ENCODE results near the gene MRPL23. TPM values are rescaled to one million over a fixed set of nuclear protein-coding genes. Genes with fewer than 3 reads are reported as not detected.

Gene MRPL23
- total and polyA plus RNA-seq, 2 of the 8 experiments (the other 6 are each of a cell fraction or from before 2014, with no cell fraction given): 86.4 to 244 TPM

DNA sequence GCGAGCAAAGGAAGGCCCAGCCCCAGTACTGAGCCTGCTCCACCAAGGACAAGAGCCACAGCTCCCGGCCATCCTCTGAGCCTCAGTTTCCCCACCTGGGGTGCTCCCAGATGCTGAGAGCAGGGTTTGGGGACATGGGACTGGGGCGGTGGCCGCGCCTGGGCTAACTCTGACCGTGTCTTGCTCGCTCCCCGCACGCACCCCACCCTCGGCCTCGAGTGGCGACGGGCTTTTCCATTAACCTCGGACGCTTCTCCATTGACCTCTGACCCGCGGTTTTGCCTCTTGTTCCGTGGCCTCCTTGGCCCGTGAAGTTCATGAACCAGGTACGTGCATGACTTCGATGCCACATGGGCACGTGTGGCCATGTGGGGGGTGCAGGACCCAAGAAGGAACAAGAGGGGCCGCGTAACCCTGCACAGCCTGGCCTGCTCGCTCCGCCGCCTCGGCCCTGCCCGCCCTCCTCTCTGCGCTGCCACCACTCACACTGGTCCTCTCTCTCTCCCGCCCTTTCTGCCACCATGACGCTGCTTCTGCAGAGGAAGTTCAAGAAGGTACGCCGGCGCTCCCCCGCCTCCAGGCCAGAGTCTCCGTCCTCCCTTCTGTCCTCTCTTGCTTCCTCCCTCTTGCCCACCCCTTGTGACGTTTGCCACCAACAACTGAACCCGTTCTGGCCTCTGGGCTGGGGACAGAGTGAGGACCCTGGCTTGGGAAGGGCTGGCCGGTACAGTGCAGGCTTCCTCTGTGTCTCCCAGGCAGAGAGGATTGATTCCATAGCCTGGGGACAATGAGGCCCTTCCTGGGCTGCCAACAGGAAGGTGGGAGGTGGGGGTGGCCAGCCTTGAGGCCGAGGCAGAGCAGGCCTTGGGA lies 20.7 kb upstream of the MRPL23 start:
- peaks cover 0 to 3% (median 0%) of the 10 kb centered on the region in 4 experiments; a peak in 3 of 7 replicates for H3K4me1 ChIP-seq (replicated peaks in 1 of 4; ENCODE audit: control insufficient read depth in 3 of 4, insufficient read depth in 4 of 4, low read length in 3 of 4)
- WGBS, 2 experiments (ENCODE audit: extremely low coverage in 1 of 2, insufficient coverage in 1 of 2, insufficient read length in 1 of 2, insufficient replicate concordance in 2 of 2, low coverage in 1 of 2, low lambda C conversion rate in 2 of 2, missing lambda C conversion rate in 1 of 2): 93% methylated on average over 32 of the region's 41 CpGs; no CpG with 5 or more reads in 1 of the 2 experiments
- no peaks in the 10 kb centered on the region for H3K9me3 ChIP-seq (ENCODE audit: insufficient read depth in 2 of 2, low read depth in 1 of 2, low read length in 1 of 2)
- DNase-seq (ENCODE audit: low read depth in 1 of 2, low spot score in 2 of 2): no peak
- H3K4ac ChIP-seq (replicated peaks; ENCODE audit: insufficient read length, low read depth, low read length): no peak overlapping the region
- no peak overlapping the region for H4K91ac ChIP-seq (replicated peaks; ENCODE audit: insufficient read length, low read length)
- peak overlapping the region; percentile 39; the same call in 1 of the 2 replicates for H2BK5ac ChIP-seq (ENCODE audit: low read depth, low read length)
- H2AFZ ChIP-seq (ENCODE audit: low read length): no peak overlapping the region
- ChIA-PET CTCF (ENCODE audit: partially characterized antibody) (interaction anchor here (0.8 to 0.9 kb wide), 3 partner anchors 9 to 49 kb away, joined by 3 to 4 read pairs (median 3); no protein-coding TSS in a partner anchor), POLR2A (ENCODE audit: partially characterized antibody) (no interaction called here)
- no peaks in the 10 kb centered on the region for H4K20me1 ChIP-seq (replicated peaks in 1 of 2; ENCODE audit: control insufficient read depth in 1 of 2, insufficient read depth in 2 of 2, low read length in 2 of 2)
- no peak overlapping the region for H3K9ac ChIP-seq (replicated peaks in 1 of 4; ENCODE audit: extremely low read depth in 1 of 4, low read depth in 3 of 4, low read length in 3 of 4)
- H3K23me2 ChIP-seq (ENCODE audit: low read depth, low read length): no peaks in the 10 kb centered on the region
- no peak overlapping the region for H3K23ac ChIP-seq (ENCODE audit: insufficient read length)
- H2BK120ac ChIP-seq (replicated peaks; ENCODE audit: low read depth, low read length): no peak overlapping the region
- H3K36me3 ChIP-seq (ENCODE audit: control insufficient read depth in 2 of 4, insufficient read depth in 4 of 4, low read length in 3 of 4): no peaks in the 10 kb centered on the region
- H4K5ac ChIP-seq (ENCODE audit: insufficient read length, low read depth, low read length): no peak overlapping the region
- no peak overlapping the region for H2BK20ac ChIP-seq (ENCODE audit: low read length)
- H3K79me1 ChIP-seq (ENCODE audit: low read depth, low read length): no peaks in the 10 kb centered on the region
- no peak for TF ChIP-seq CBX5 (IDR thresholded peaks at IDR 0.05; ENCODE audit: low read depth, low read length)
- TF ChIP-seq, protein P1, sequence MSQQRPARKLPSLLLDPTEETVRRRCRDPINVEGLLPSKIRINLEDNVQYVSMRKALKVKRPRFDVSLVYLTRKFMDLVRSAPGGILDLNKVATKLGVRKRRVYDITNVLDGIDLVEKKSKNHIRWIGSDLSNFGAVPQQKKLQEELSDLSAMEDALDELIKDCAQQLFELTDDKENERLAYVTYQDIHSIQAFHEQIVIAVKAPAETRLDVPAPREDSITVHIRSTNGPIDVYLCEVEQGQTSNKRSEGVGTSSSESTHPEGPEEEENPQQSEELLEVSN (IDR thresholded peaks at IDR 0.05): peak; percentile 41; the same call in 1 of the 2 replicates
- H3K4me3 ChIP-seq (ENCODE audit: extremely low read depth in 1 of 4, insufficient read depth in 2 of 4, low read depth in 3 of 4, low read length in 4 of 4): no peak overlapping the region
- H2AK5ac ChIP-seq (ENCODE audit: low read depth, low read length): no peak overlapping the region
- no peaks in the 10 kb centered on the region for H3K27me3 ChIP-seq (replicated peaks in 1 of 4; ENCODE audit: control insufficient read depth in 3 of 4, extremely low read depth in 1 of 4, insufficient read depth in 3 of 4, low read length in 3 of 4)
- H2BK15ac ChIP-seq (ENCODE audit: low read length): no peak overlapping the region
- peak overlapping the region; percentile 35 for H4K8ac ChIP-seq (ENCODE audit: extremely low read depth, insufficient read depth, low read length)
- H3K4me2 ChIP-seq (ENCODE audit: insufficient read depth in 1 of 2, low read depth in 2 of 2, low read length in 2 of 2): no peak overlapping the region
- no peak overlapping the region for H3K14ac ChIP-seq (ENCODE audit: insufficient read length)
- FAIRE-seq: no peak
- H3K56ac ChIP-seq (replicated peaks; ENCODE audit: insufficient read length, low read depth, low read length): no peak overlapping the region
- H3K27ac ChIP-seq (ENCODE audit: low read depth, low read length): no peak overlapping the region
- H3K79me2 ChIP-seq (ENCODE audit: control insufficient read depth in 1 of 2, insufficient read depth in 2 of 2, low read length in 2 of 2): no peaks in the 10 kb centered on the region
- H3K18ac ChIP-seq (ENCODE audit: extremely low read depth, low read length): no peak overlapping the region
- 0 out of 2 replicates have a peak overlapping the region, but pooled peaks have one; percentile 60 for H2BK12ac ChIP-seq (ENCODE audit: low read depth, low read length)

Measured in H1 (cell line).